GM12878 (cell line): ENCODE results near the gene SIPA1. TPM values are rescaled to one million over a fixed set of nuclear protein-coding genes. Genes with fewer than 3 reads are reported as not detected.

Experiments used
- ATF7 ChIP-seq: fragments of 450-650 bp; IDR thresholded peaks from 2 replicates; pipeline ENCODE4 v1.6.1; 2016; ENCODE audit warnings: low read depth, mild to moderate bottlenecking
- BACH1 ChIP-seq: fragments of 450-650 bp; IDR thresholded peaks from 2 replicates; pipeline ENCODE4 v1.6.1; 2017; ENCODE audit warnings: mild to moderate bottlenecking, borderline replicate concordance
- CHD1 ChIP-seq: IDR thresholded peaks from 2 replicates; pipeline ENCODE4 v1.6.1; 2012; ENCODE audit warnings: low read depth, low read length, improper control_type of control experiment
- CREB1 ChIP-seq: IDR thresholded peaks from 2 replicates; pipeline ENCODE4 v1.6.1; 2012; ENCODE audit warnings: low read depth, mild to moderate bottlenecking, inconsistent platforms
- CREM ChIP-seq: IDR thresholded peaks from 2 replicates; pipeline ENCODE4 v1.6.1; 2014; ENCODE audit warnings: antibody characterized with exemption, low read depth
- GATAD2B ChIP-seq: fragments of 450-650 bp; conservative IDR thresholded peaks from 2 replicates; pipeline ENCODE4 v1.6.1; 2017; ENCODE audit warnings: low read depth, mild to moderate bottlenecking, moderate library complexity
- HDAC6 ChIP-seq: fragments of 200-600 bp; sonication (generic); IDR thresholded peaks from one replicate; pipeline ENCODE4 v1.8.0; 2017; ENCODE audit warnings: antibody characterized with exemption; ENCODE audit not compliant: unreplicated experiment
- KLF5 ChIP-seq: fragments of 450-650 bp; IDR thresholded peaks from 2 replicates; pipeline ENCODE4 v1.6.1; 2014; ENCODE audit warnings: mild to moderate bottlenecking; ENCODE audit not compliant: partially characterized antibody
- MYC ChIP-seq: IDR thresholded peaks from 2 replicates; pipeline ENCODE4 v1.6.1; 2011; ENCODE audit warnings: mild to moderate bottlenecking, low read length, moderate library complexity, inconsistent platforms; ENCODE audit not compliant: insufficient read depth, insufficient replicate concordance, insufficient read length, severe bottlenecking
- NFYB ChIP-seq: IDR thresholded peaks from 2 replicates; pipeline ENCODE4 v1.6.1; 2011; ENCODE audit warnings: low read depth, mild to moderate bottlenecking, low read length, improper control_type of control experiment, moderate library complexity; ENCODE audit not compliant: insufficient read depth
- NRF1 ChIP-seq: conservative IDR thresholded peaks from 2 replicates; pipeline ENCODE4 v1.6.1; 2011; ENCODE audit warnings: mild to moderate bottlenecking, low read depth, low read length, improper control_type of control experiment
- PML ChIP-seq: IDR thresholded peaks from 2 replicates; pipeline ENCODE4 v1.6.1; 2012; ENCODE audit warnings: low read length, inconsistent platforms
- POLR2A ChIP-seq: IDR thresholded peaks from 2 replicates; pipeline ENCODE4 v1.6.1; 2011; ENCODE audit warnings: low read depth, mild to moderate bottlenecking, low read length
- POLR2AphosphoS5 ChIP-seq: IDR thresholded peaks from 2 replicates; pipeline ENCODE4 v1.6.1; 2011; ENCODE audit warnings: mild to moderate bottlenecking, low read length, inconsistent platforms
- RBBP5 ChIP-seq: fragments of 200-600 bp; sonication (generic); conservative IDR thresholded peaks from 2 replicates; pipeline ENCODE4 v1.6.1; 2016
- RCOR1 ChIP-seq: conservative IDR thresholded peaks from 2 replicates; pipeline ENCODE4 v1.6.1; 2012; ENCODE audit warnings: low read depth, low read length, improper control_type of control experiment
- RFX5 ChIP-seq: IDR thresholded peaks from 2 replicates; pipeline ENCODE4 v1.6.1; 2011; ENCODE audit warnings: low read depth, low read length, improper control_type of control experiment
- SP1 ChIP-seq: IDR thresholded peaks from one replicate; pipeline ENCODE4 v1.6.1; 2011; ENCODE audit warnings: low read depth, low read length
- SPI1 ChIP-seq: IDR thresholded peaks from 2 replicates; pipeline ENCODE4 v1.6.1; 2011; ENCODE audit warnings: low read depth, mild to moderate bottlenecking, low read length, moderate library complexity, borderline replicate concordance; ENCODE audit not compliant: insufficient read depth
- SREBF1 ChIP-seq: IDR thresholded peaks from 2 replicates; pipeline ENCODE4 v1.6.1; 2012; ENCODE audit warnings: mild to moderate bottlenecking, low read length
- SRF ChIP-seq, 2 experiments: IDR thresholded peaks; 2 replicates each; pipeline ENCODE4 v1.6.1; 2011; ENCODE audit warnings: low read depth in 2 of 2, low read length in 2 of 2, mild to moderate bottlenecking in 1 of 2, moderate library complexity in 1 of 2
- TARDBP ChIP-seq: IDR thresholded peaks from 2 replicates; pipeline ENCODE4 v1.6.1; 2016; ENCODE audit warnings: borderline replicate concordance
- YY1 ChIP-seq: IDR thresholded peaks from 2 replicates; pipeline ENCODE4 v1.6.1; 2011; ENCODE audit warnings: low read depth, mild to moderate bottlenecking, low read length
- polyA plus RNA-seq, 11 experiments: library from polyadenylated mRNA; depleted of rRNA in 4 of 11; unstranded in 6 of 11; stranded (reverse) in 5 of 11; fragments of >200 nt; fragmentation: Nextera tagmentation in 4 of 11; fragmentation: Illumina TruSeq in 1 of 11; extraction: Ambion mirVana in 4 of 11; extraction: Trizol in 1 of 11; gene quantifications; 1 replicate in 1 of 11; 2 replicates in 10 of 11; pipeline versions ENCODE4 v1.2.1 to v1.2.3, GENCODE V29; 2011 to 2016; ENCODE audit warnings: inconsistent platforms in 2 of 11, missing spikeins in 2 of 11, low read depth in 1 of 11
- total RNA-seq, 4 experiments: library from RNA; depleted of rRNA in 3 of 4; stranded (reverse); fragments of >200 nt in 3 of 4; fragmentation: Illumina TruSeq in 1 of 4; extraction: Trizol in 1 of 4; gene quantifications; 2 replicates each; pipeline versions ENCODE4 v1.2.1 to v1.2.3, GENCODE V29; 2013 to 2021
- TF ChIP-seq, protein P1 (sequence below): fragments of 450-650 bp; IDR thresholded peaks from 2 replicates; pipeline ENCODE4 v1.6.1; 2017; ENCODE audit warnings: mild to moderate bottlenecking, low read depth, inconsistent platforms; ENCODE audit not compliant: poor library complexity, severe bottlenecking
- TF ChIP-seq, protein P2 (sequence below), 3 experiments: IDR thresholded peaks in 2 of 3; conservative IDR thresholded peaks in 1 of 3; 2 replicates each; pipeline ENCODE4 v1.5.1; 2011; ENCODE audit warnings: low read depth in 3 of 3, low read length in 3 of 3, mild to moderate bottlenecking in 3 of 3, control low read depth in 2 of 3, moderate library complexity in 2 of 3, inconsistent platforms in 1 of 3, mixed read lengths in 1 of 3; ENCODE audit not compliant: control insufficient read depth in 2 of 3, insufficient read depth in 1 of 3; ENCODE audit errors: extremely low read depth in 1 of 3
- TF ChIP-seq, protein P3 (sequence below): fragments of 150-350 bp; IDR thresholded peaks from 2 replicates; pipeline ENCODE4 v1.6.1; 2016; ENCODE audit warnings: low read depth, low read length

Gene SIPA1
- total and polyA plus RNA-seq, 10 of the 15 experiments (the other 5 are each of a cell fraction or from before 2014, with no cell fraction given) = 1.0 to 139 (median 33.4) TPM

DNA sequence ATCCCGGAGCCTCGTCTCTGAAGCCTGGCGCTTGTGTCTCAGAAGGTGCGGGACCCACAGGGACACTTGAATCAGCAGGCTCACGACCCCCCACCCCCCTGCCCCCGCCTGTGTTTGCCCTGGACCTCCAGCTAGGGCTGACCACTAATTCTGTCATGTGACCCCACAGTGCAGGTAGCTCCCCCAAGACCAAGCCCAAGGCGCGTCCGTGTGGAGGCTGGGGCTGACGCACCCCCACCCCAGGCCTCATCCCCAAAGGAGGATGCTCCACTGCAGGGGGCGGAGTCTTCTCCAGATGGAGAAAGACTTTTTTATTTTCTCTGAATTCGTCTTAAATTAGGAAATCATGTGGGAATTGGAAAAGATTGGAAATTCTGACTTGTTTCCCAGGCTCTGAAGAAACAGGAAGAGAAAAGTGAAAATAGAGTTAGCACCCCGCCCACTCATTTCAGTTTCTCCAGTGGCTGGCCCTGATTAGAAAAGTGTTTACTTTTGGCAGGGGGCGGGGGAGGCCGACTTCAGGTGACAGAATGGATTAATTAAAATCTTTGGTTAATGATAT is 25.8 kb downstream of the SIPA1 start (continued):
- TF ChIP-seq, protein P1, sequence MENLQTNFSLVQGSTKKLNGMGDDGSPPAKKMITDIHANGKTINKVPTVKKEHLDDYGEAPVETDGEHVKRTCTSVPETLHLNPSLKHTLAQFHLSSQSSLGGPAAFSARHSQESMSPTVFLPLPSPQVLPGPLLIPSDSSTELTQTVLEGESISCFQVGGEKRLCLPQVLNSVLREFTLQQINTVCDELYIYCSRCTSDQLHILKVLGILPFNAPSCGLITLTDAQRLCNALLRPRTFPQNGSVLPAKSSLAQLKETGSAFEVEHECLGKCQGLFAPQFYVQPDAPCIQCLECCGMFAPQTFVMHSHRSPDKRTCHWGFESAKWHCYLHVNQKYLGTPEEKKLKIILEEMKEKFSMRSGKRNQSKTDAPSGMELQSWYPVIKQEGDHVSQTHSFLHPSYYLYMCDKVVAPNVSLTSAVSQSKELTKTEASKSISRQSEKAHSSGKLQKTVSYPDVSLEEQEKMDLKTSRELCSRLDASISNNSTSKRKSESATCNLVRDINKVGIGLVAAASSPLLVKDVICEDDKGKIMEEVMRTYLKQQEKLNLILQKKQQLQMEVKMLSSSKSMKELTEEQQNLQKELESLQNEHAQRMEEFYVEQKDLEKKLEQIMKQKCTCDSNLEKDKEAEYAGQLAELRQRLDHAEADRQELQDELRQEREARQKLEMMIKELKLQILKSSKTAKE = peak; percentile 80
- no peak for TF ChIP-seq NRF1
- peak; percentile 41; the same call in 1 of the 2 replicates for TF ChIP-seq ATF7
- TF ChIP-seq MYC = no peak
- 0 out of 2 replicates have a peak, but pooled peaks have one; percentile 5 for TF ChIP-seq GATAD2B
- TF ChIP-seq SREBF1 = no peak
- TF ChIP-seq RFX5 = no peak
- TF ChIP-seq RCOR1 = no peak
- TF ChIP-seq KLF5 = no peak
- no peak for TF ChIP-seq CHD1
- peak; percentile 48 for TF ChIP-seq BACH1
- TF ChIP-seq, protein P2, sequence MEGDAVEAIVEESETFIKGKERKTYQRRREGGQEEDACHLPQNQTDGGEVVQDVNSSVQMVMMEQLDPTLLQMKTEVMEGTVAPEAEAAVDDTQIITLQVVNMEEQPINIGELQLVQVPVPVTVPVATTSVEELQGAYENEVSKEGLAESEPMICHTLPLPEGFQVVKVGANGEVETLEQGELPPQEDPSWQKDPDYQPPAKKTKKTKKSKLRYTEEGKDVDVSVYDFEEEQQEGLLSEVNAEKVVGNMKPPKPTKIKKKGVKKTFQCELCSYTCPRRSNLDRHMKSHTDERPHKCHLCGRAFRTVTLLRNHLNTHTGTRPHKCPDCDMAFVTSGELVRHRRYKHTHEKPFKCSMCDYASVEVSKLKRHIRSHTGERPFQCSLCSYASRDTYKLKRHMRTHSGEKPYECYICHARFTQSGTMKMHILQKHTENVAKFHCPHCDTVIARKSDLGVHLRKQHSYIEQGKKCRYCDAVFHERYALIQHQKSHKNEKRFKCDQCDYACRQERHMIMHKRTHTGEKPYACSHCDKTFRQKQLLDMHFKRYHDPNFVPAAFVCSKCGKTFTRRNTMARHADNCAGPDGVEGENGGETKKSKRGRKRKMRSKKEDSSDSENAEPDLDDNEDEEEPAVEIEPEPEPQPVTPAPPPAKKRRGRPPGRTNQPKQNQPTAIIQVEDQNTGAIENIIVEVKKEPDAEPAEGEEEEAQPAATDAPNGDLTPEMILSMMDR (IDR thresholded peaks at IDR 0.05 in 2 of 3, conservative IDR thresholded peaks at IDR 0.05 in 1 of 3; ENCODE audit: control insufficient read depth in 2 of 3, extremely low read depth in 1 of 3, insufficient read depth in 1 of 3, low read depth in 3 of 3, low read length in 3 of 3) = no peak
- TF ChIP-seq SP1 = no peak
- TF ChIP-seq, protein P3, sequence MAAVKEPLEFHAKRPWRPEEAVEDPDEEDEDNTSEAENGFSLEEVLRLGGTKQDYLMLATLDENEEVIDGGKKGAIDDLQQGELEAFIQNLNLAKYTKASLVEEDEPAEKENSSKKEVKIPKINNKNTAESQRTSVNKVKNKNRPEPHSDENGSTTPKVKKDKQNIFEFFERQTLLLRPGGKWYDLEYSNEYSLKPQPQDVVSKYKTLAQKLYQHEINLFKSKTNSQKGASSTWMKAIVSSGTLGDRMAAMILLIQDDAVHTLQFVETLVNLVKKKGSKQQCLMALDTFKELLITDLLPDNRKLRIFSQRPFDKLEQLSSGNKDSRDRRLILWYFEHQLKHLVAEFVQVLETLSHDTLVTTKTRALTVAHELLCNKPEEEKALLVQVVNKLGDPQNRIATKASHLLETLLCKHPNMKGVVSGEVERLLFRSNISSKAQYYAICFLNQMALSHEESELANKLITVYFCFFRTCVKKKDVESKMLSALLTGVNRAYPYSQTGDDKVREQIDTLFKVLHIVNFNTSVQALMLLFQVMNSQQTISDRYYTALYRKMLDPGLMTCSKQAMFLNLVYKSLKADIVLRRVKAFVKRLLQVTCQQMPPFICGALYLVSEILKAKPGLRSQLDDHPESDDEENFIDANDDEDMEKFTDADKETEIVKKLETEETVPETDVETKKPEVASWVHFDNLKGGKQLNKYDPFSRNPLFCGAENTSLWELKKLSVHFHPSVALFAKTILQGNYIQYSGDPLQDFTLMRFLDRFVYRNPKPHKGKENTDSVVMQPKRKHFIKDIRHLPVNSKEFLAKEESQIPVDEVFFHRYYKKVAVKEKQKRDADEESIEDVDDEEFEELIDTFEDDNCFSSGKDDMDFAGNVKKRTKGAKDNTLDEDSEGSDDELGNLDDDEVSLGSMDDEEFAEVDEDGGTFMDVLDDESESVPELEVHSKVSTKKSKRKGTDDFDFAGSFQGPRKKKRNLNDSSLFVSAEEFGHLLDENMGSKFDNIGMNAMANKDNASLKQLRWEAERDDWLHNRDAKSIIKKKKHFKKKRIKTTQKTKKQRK = no peak
- TF ChIP-seq RBBP5 = no peak
- peak; percentile 68; the same call in 1 of the 2 replicates for TF ChIP-seq SPI1
- TF ChIP-seq PML = no peak
- TF ChIP-seq NFYB = no peak
- TF ChIP-seq YY1 = no peak
- TF ChIP-seq CREM = 0 out of 2 replicates have a peak, but pooled peaks have one; percentile 14
- 0 out of 2 replicates have a peak, but pooled peaks have one; percentile 7 for TF ChIP-seq POLR2AphosphoS5
- TF ChIP-seq HDAC6 = no peak
- no peak for TF ChIP-seq SRF (IDR thresholded peaks at IDR 0.05; ENCODE audit: low read depth in 2 of 2, low read length in 2 of 2)
- peak; percentile 17; the same call in 1 of the 2 replicates for TF ChIP-seq POLR2A
- TF ChIP-seq CREB1 = no peak
- no peak for TF ChIP-seq TARDBP
